GM21619 (cell line): ENCODE results near the gene ANKDD1B.

Experiments
- ATAC-seq: cut with Tn5 transposase; IDR thresholded peaks from one replicate; pipeline ENCODE4 v1.9.1; 2021; ENCODE audit not compliant: unreplicated experiment

ANKDD1B gene

DNA sequence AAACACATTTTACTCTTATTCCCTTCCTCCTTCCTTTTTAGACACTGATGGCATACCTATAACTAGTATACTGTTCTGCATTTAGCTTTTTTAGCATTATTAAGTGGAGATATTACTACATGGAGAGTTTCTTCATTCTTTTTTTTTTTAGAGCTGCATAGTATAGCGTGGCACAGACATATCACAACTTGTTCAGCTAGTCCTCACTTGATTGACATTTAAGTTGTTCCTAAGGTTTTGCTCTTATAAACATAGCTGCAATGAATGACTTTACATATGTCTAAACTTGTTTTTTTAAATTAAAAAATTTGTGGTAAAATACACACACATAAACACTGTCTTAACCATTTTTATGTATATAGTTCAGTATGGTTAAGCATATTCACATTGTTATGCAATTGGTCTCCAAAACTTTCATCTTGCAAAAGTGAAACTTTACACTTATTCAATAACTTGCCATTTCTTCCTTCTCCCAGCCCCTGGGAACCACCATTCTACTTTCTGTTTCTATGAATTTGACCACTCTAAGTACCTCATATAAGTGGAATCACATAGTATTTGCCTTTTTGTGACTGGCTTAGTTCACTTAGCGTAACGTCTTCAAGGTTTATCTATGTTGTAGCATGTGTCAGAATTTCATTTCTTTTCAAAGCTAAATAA, 48.7 kb downstream of the ANKDD1B start:
- no peak for ATAC-seq

DNA sequence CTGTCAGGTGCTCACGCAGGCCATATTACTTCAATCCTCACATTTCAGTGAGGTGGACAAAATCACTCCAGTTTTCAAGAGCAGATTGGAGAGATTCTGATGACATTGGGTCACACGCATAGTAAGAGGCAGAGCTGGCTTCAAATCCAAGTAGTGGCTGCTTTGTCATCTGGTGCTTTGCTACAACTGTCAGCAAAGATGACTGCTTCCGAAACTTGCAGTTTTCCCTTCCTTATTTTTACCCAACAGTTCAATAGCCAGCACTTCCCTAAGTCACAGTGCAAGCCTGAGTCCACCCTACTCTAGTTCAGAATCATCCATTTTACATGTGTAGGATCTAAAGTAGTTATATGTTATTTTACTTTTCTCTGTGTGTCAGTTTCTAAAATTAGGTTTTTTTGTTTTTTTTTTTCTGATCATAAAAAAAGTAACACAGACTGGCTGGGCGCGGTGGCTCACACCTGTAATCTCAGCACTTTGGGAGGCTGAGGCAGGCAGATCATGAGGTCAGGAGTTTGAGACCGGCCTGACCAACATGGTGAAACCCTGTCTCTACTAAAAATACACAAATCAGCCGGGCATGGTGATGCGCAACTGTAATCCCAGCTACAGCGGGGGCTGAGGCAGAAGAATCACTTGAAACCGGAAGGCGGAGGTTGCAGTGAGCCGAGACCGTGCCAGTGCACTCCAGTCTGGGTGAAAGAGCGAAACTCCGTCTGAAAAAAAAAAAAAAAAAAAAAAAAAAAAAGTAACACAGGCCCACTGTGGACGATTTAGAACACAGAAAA, 49.6 kb downstream of the ANKDD1B start:
- ATAC-seq = no peak

DNA sequence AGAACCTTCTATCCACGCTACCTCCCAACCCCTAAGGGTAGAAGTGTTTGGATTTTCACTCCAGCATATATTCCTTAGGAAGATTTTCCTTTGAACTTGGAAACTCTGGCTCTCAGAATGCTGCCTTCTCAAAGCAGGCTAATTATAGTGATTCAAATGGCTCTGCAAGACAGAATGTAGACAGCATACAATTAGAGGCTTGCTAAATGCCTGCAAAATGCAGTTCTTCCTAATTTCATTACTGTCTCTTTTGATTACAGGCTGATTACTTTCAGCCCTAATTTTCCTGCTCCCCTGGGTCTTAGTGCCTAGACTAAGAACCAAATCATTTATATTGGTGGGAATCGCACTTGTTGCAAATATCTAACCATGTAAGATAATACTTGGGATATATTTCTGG, 50.8 kb downstream of the ANKDD1B start:
- ATAC-seq = no peak

DNA sequence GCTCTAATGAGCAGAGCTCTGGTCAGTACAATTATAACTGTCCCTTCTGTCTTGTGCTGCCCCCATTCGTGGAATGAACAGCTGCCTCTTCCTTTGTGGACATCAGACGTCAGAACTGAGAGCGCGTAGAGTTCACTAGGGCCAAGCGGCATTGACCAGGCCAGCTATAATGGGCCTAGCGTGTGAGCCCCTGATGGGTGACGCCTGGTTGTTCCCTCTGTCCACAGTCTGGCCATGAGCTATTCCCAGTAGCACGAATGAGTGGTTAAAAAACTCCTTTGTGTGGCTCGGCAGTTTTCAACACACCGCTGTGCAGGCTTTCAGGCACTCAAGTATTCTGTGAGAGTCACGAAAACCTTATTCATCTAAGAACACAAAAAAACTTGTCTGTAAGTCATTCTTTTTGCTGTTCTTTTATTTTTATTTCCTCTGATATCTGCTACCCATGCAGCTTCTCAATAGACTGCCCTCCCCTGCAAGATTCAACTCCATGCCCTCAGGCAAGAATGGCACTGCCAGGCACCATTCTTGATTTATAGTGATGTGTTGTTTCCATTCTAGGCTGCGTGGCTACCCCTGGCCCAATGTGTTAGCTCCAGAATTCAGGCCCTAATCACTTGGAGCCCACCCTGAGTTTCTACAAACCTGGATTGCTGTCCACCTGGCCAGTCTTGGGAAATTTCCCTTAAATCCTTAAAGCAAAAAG, 52.5 kb downstream of the ANKDD1B start:
- no peak for ATAC-seq

GRCh38 chr5:75664979-75665378, 53.7 kb downstream of the ANKDD1B start:
- no peak for ATAC-seq

GRCh38 chr5:75666801-75667200, 55.5 kb downstream of the ANKDD1B start:
- no peak for ATAC-seq

DNA sequence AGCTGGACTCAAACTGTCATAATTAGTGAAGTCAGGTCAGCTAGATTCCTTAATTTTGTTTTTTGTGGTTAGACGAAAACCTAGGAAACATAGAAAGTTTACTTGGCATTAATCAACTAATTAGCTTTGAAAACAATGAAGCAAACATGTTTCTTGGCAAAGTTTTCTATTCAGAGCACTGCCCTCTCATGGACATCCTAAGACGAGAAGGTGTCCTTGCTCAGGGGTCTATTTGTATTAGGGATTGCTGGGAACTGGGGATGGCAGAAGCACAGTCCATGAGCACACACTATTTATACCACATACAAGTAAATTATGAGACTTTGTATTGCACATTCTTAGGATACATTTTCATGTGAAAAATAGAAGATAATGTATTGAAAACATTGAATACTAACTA, 56.3 kb downstream of the ANKDD1B start:
- no peak for ATAC-seq

DNA sequence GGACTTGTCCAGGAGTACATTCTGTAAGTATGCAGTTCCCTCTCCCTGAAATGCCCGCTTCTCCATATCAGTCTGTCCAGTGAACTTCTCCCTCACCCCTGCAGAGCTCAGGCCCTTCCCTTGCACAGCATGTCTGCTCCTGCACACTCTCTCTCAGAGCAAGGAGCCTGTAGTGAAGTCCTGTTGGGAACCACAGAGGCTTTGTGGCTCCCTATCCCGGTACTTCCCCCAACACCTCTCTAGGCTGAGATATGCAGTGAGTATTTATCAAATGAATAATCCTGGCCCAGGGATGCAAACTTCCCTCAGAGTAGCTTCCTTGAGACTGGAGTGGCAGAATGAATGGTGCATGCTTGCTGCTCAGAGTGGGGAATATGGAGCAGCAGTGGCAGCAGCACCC, 57.2 kb downstream of the ANKDD1B start:
- ATAC-seq = no peak

DNA sequence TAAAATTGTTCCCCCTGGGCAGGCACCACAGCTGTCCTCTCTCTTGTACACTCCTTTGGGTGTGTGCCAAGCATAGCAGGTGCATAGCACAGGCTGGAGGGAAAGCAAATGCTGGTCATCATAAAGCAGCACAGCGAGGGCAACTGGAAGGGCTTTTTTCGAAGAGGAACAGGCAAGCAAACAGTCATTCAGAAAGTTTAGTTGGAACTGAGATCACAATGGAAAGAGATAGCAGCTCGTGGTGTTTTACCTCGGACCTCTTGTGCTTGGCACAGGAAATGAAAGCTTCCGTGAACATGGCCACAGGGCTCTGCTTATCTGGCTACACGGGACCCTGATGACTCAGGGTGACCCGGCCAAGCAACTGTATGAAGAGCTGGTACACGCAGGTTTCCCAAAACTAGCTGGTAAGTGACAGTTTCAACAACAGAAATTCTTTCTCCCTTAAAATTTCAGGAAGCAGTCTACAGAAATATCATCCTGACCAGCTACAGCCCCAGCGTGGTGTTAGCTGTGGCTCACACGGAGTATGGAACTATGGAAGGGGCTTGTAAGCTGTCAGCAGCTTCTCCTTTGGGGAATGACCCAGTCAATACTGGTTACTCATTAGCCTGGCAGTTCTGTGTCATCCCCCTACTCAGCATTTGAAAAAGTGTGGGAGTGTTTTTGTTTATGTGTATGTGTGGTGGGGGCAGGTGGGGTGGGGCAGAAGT, 57.9 kb downstream of the ANKDD1B start:
- ATAC-seq = peak; percentile 95

- no peak for ATAC-seq
Measured at GRCh38 chr5:75670577-75670976, 59.3 kb downstream of the ANKDD1B start.

DNA sequence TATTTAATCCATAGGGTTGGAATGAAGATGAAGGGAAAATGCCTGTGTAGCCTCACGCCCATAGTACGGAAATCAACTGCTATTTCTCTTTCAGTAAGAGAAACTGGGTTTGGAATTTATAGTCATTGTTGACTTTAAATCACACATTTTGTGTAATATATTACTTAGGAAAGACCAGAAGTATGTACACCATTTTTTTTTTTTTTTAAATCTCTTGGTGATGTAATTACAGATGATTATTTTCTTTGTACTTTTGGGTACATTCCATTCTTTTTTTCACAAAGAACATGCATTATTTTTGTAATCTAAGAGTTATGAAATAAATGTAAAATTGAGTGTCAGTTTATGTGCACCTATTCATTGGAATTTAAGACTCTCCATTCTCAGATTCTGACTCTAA, 60.3 kb downstream of the ANKDD1B start:
- ATAC-seq = no peak

GRCh38 chr5:75672616-75673015, 61.4 kb downstream of the ANKDD1B start:
- no peak for ATAC-seq

GRCh38 chr5:75675783-75676182, 64.5 kb downstream of the ANKDD1B start:
- ATAC-seq = no peak

DNA sequence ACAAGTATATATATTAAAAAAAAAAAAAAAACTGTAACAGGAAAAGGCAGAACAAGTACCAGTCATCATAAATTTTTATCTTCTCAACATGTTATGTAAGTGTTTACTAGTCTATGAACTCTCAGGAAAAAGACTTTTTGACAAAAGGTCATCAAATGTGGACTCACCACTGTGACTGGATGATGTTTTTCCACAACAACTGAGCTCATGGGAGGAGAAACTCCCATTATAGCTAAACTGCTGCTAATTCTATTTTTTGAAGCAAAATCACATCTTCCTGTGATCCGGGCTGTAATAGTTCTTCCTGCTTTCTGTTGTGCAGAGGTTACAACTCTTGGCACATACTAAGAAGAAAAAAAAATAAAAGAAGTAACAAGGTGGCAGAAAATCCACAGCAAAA, 66.4 kb downstream of the ANKDD1B start:
- ATAC-seq = no peak

GRCh38 chr5:75678155-75678554, 66.9 kb downstream of the ANKDD1B start:
- ATAC-seq = no peak

- ATAC-seq = no peak
Measured at GRCh38 chr5:75681125-75681830, 70.0 kb downstream of the ANKDD1B start.

DNA sequence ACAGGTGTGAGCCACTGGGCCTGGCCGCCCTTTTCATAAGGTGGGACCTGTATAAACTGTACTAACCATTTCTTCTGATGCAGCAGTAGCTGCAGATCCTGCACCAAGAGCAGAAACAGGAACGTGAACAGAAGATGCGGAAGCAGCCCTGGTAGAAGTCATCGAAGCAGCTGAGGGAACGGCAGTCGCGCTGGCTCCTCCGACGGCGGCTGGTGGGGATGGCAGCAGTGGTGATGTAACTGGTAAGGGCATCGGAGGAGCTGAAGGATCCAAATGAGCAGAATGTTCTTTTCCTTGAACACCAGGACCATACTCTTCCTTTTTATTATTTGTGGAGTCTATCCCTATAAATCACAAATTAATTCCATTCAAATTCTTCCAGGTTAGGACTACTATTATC, 73.9 kb downstream of the ANKDD1B start:
- ATAC-seq = no peak

GRCh38 chr5:75686480-75686879, 75.2 kb downstream of the ANKDD1B start:
- ATAC-seq = no peak

DNA sequence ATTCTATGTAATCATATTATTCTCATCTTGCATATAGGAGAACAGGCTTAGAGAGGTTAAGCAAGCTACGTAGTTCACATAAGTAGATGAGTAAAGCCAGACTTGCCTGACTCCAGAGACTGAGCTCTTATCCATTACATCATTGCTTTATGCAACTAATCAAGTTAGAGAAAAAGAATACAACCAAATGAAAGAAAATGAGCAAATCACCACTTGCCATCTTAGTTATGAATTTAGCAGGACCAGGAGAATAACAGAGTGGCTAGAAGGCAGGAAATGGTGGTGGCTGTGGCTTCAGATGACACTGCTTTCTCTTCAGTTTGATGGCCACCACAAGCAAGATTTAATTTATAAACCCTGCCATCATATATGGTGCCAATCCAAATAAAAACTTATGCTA, 79.4 kb downstream of the ANKDD1B start:
- ATAC-seq = no peak

DNA sequence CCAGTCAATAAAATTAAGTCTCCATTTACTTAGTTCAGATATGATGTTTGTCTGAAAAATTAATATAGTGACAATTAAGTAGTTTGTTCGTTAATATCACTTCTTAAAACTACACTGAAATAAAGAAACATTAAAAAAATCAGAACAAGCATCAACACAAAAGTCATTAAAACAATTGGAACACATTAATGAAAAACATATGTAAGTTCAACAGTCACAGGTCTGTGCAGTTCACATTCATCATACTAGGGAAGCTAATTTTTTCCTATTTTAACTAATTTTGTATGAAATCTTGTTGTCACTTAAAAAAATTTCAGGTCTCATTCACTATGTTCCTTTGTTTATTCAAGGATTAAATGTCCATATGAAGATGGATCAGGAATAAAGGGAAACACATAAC, 83.5 kb downstream of the ANKDD1B start:
- no peak for ATAC-seq
